ENCODE data around the gene WFDC8.
A peak's percentile ranks its signal among the peaks of the same experiment; 100 is the strongest.

The WFDC8 gene

DNA sequence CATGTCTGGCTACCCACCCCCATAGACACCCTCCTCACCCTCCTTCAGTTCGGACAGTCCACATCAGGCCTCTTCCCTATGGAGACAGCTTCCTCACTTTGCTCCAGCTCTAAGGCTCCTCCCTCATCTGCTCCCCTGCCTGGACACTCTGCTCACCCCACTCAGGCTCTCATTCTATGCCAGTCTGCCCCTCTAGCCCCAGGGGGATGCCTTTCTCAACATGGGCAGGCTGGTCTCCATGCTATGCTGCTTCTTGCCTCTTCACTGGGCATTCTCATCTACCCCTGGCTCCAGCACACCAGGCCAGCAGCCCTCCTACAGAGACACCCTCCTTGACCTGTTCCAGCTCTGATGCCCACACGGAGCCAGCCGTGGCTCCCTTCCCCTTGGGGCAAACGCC is at the start of gene WFDC8:
Gene WFDC8, minus strand, starts transcription at position 101 of the 400 bp plus-strand sequence. Its CDS starts 37 bp downstream, at position 64.
- DNase-seq (ENCODE audit: low read depth, low spot score), result no peak
- TF ChIP-seq, protein P1, sequence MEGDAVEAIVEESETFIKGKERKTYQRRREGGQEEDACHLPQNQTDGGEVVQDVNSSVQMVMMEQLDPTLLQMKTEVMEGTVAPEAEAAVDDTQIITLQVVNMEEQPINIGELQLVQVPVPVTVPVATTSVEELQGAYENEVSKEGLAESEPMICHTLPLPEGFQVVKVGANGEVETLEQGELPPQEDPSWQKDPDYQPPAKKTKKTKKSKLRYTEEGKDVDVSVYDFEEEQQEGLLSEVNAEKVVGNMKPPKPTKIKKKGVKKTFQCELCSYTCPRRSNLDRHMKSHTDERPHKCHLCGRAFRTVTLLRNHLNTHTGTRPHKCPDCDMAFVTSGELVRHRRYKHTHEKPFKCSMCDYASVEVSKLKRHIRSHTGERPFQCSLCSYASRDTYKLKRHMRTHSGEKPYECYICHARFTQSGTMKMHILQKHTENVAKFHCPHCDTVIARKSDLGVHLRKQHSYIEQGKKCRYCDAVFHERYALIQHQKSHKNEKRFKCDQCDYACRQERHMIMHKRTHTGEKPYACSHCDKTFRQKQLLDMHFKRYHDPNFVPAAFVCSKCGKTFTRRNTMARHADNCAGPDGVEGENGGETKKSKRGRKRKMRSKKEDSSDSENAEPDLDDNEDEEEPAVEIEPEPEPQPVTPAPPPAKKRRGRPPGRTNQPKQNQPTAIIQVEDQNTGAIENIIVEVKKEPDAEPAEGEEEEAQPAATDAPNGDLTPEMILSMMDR (IDR thresholded peaks at IDR 0.05; ENCODE audit: low read depth, low read length), result no peak
- no peak within 1 kb of the TSS for H3K4me3 ChIP-seq (ENCODE audit: low read depth, low read length)
- in situ Hi-C loops (cut with HindIII; ENCODE audit: low sequenced_read_pairs), result no loop called here

DNA sequence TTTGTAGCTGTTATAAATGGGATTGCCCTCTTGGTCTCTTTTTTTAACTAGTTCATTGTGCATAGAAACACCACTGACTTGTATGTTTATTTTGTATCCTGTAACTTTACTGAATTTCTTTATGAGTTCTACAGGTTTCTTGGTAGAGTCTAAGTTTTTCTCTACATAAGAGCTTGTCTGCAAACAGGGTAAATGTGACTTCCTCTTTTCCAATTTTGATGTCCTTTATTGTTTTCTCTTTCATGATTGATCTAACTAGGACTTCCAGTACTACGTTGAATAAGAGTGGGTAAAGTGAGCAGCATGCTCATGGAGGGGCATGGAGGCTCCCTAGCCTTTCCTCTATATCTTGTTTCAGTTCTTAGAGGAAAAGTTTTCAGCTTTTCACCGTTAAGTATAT is 47.5 kb upstream of the WFDC8 start:
- TF ChIP-seq, protein P1 (IDR thresholded peaks at IDR 0.05; ENCODE audit: low read depth, low read length), result no peak
- DNase-seq (ENCODE audit: low read depth, low spot score), result no peak
- in situ Hi-C loops (cut with HindIII; ENCODE audit: low sequenced_read_pairs), result no loop called here
- H3K4me3 ChIP-seq (ENCODE audit: low read depth, low read length), result no peak overlapping the region

DNA sequence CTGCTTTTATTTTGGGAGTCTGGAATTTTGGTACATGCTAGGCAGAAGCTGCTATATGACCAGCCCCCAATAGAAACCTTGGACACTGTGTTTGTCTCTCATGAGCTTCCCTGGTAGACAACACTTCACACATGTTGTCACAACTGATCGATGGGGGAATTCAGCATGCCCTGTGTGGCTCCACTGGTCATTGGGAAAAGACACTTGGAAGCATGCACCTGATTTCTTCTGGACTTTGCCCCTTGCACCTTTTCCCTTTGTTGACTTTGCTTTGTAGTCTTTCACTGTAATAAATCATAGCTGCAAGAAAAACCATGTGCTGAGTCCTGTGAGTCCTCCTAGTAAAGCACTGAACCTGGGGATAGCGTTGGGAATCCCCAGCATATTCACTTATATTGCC is 42.5 kb upstream of the WFDC8 start:
- H3K4me3 ChIP-seq (ENCODE audit: low read depth, low read length), result no peak overlapping the region
- no peak for DNase-seq (ENCODE audit: low read depth, low spot score)
- in situ Hi-C loops (cut with HindIII; ENCODE audit: low sequenced_read_pairs), result no loop called here
- TF ChIP-seq, protein P1 (IDR thresholded peaks at IDR 0.05; ENCODE audit: low read depth, low read length), result no peak

DNA sequence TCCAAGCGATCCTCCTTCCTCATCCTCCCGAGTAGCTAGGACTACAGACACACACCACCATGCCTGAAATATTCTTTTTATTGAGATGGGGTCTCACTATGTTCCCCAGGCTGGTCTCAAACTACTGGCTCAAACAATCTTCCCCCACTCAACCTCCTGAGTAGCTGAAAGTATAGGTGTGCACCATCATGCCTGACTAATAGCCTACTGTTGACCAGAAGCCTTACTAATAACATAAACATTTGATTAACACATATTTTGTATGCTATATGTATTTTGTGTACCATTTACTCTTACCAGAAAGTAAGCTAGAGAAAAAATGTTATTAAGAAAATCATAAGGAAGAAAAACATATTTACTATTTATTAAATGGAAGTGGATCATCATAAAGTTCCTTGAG is 38.5 kb upstream of the WFDC8 start:
- TF ChIP-seq, protein P1 (IDR thresholded peaks at IDR 0.05; ENCODE audit: low read depth, low read length), result no peak
- DNase-seq (ENCODE audit: low read depth, low spot score), result no peak
- no peak overlapping the region for H3K4me3 ChIP-seq (ENCODE audit: low read depth, low read length)
- in situ Hi-C loops (cut with HindIII; ENCODE audit: low sequenced_read_pairs), result no loop called here

DNA sequence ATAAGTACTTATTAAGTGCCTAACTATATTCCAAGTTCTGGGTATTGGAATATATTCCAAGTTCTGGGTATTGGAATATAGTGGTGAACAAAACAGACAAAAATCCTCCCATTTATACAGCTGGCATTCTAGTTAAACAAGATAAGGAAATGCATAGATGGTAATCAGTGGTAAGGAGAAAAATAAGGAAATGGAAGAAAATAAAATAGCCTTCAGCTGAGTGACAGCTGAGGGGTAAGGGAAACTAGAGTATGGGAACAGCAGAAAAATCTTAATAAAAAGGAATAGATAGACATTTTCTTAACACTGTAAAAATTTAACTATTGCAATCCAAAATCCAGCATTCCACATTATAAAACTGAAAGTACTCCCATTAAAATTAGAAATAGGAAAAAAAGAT is 33.2 kb upstream of the WFDC8 start:
- in situ Hi-C loops (cut with HindIII; ENCODE audit: low sequenced_read_pairs), result no loop called here
- TF ChIP-seq, protein P1 (IDR thresholded peaks at IDR 0.05; ENCODE audit: low read depth, low read length), result no peak
- no peak overlapping the region for H3K4me3 ChIP-seq (ENCODE audit: low read depth, low read length)
- DNase-seq (ENCODE audit: low read depth, low spot score), result no peak

DNA sequence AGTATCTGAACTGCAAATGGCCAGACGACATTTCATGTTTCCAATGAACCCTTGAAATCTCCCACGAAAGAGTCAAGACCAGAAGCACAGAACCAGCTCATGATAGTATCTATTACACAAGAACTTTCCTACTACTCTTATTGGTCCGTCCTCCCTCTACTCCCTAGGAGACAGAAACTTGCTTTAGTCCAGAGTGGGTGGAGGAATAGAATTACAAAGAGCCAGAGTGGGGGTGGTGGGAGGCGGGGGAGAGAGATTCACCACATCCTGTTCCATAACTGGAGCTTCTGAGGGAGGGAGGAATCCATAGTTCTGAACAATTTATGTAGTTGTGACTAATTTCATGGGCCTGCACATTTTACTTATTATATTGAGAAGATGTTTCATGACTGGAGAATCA is 32.0 kb upstream of the WFDC8 start:
- TF ChIP-seq, protein P1 (IDR thresholded peaks at IDR 0.05; ENCODE audit: low read depth, low read length), result no peak
- in situ Hi-C loops (cut with HindIII; ENCODE audit: low sequenced_read_pairs), result no loop called here
- peak; percentile 54 for DNase-seq (ENCODE audit: low read depth, low spot score)
- H3K4me3 ChIP-seq (ENCODE audit: low read depth, low read length), result no peak overlapping the region

DNA sequence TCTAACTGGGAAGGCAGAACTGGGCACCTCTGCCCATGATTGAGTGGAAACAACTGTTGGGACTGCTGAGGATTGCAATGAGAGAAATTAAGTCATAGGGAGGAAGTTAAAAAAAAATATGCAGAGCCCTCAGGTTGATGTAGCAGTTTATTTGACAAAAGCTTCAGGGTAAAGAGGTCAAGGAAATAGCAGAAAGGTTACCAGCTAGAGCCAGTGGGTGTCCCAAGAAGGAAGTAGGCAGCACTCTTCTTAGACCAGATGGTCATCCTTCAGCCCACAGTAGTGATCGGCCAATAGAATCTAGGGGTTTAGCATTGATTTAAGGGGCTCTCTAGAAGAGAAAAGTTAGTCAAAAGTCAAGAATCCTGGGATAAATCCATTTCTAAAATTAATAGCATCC is 28.7 kb upstream of the WFDC8 start:
- DNase-seq (ENCODE audit: low read depth, low spot score), result no peak
- in situ Hi-C loops (cut with HindIII; ENCODE audit: low sequenced_read_pairs), result no loop called here
- TF ChIP-seq, protein P1 (IDR thresholded peaks at IDR 0.05; ENCODE audit: low read depth, low read length), result no peak
- H3K4me3 ChIP-seq (ENCODE audit: low read depth, low read length), result no peak overlapping the region
